Measurements from ENCODE around the gene FBXO38.

- TF ChIP-seq CTCF (IDR thresholded peaks at IDR 0.05 in 2 of 3, conservative IDR thresholded peaks at IDR 0.05 in 1 of 3; ENCODE audit: insufficient read depth in 2 of 3, low read depth in 1 of 3, low read length in 3 of 3) (no peak), NFIC (IDR thresholded peaks at IDR 0.05) (no peak)
Observed at GRCh38 chr5:148414833-148415232, 31.1 kb downstream of the FBXO38 start.

Measured in K562 (cell line).